ENCODE measurements around the gene KLHL9.
"Not testable (repeated sequence)": the region's sequence is repeated elsewhere in the genome, so short reads cannot be mapped to it uniquely, and the experiment has no call there.

KLHL9 gene

GRCh38 chr9:21334701-21335632 is at the start of gene KLHL9:
Gene KLHL9 (minus strand): TSS chr9:21335404. CDS start chr9:21334859, 545 bp downstream.
- DNase-seq = peak; percentile 89

GRCh38 chr9:21383627-21384026 is 48.4 kb upstream of the KLHL9 start:
- no peak for DNase-seq

GRCh38 chr9:21381448-21382339 is 46.5 kb upstream of the KLHL9 start:
- DNase-seq = peak; percentile 22

- DNase-seq = not testable (repeated sequence)
These were observed 36.3 kb upstream of the KLHL9 start for GRCh38 chr9:21371467-21371866.

GRCh38 chr9:21367957-21368356 is 32.8 kb upstream of the KLHL9 start, which contains the start of gene IFNA13:
Gene IFNA13 (minus strand): TSS chr9:21368057. CDS start chr9:21368010, 47 bp downstream.
- no peak for DNase-seq

GRCh38 chr9:21367169-21367568 is 32.0 kb upstream of the KLHL9 start:
- not testable (repeated sequence) for DNase-seq

GRCh38 chr9:21362287-21362686 is 27.1 kb upstream of the KLHL9 start:
- no peak for DNase-seq

GRCh38 chr9:21357479-21358460 is 22.6 kb upstream of the KLHL9 start:
- DNase-seq = peak; percentile 15

GRCh38 chr9:21350787-21351186 is 15.6 kb upstream of the KLHL9 start, which contains the start of gene IFNA6:
Gene IFNA6 (minus strand): TSS chr9:21350887. CDS start chr9:21350887, 0 bp downstream.
- no peak for DNase-seq

GRCh38 chr9:21348430-21348970 is 13.3 kb upstream of the KLHL9 start:
- no peak for DNase-seq

- DNase-seq = no peak
These were observed 5.5 kb upstream of the KLHL9 start for GRCh38 chr9:21340735-21341134.

- DNase-seq = no peak
These were observed 1.3 kb upstream of the KLHL9 start for GRCh38 chr9:21336457-21336856.

- DNase-seq = no peak
These were observed 2.0 kb downstream of the KLHL9 start for GRCh38 chr9:21333226-21333625.

- no peak for DNase-seq
These were observed 3.4 kb downstream of the KLHL9 start for GRCh38 chr9:21331676-21332402.

GRCh38 chr9:21326526-21327139 is 8.6 kb downstream of the KLHL9 start:
- peak; percentile 69 for DNase-seq

- no peak for DNase-seq
These were observed 11.2 kb downstream of the KLHL9 start for GRCh38 chr9:21324047-21324446.

GRCh38 chr9:21322911-21323461 is 12.2 kb downstream of the KLHL9 start:
- no peak for DNase-seq

- no peak for DNase-seq
These were observed 14.7 kb downstream of the KLHL9 start for GRCh38 chr9:21320465-21320864.

GRCh38 chr9:21317956-21318923 is 17.0 kb downstream of the KLHL9 start:
- DNase-seq = peak; percentile 49

Measured in CD4-positive, alpha-beta T cell treated with Interleukin-12 subunit alpha and Interleukin-12 subunit beta, for 1 hour (primary cell).